NCI-H2227 treated with DMSO at 0.1 percent for 48 hours (cell line): Measurements from ENCODE around the gene SLC38A1.
"Not testable (repeated sequence)": the region's sequence is repeated elsewhere in the genome, so short reads cannot be mapped to it uniquely, and the experiment has no call there.

ENCODE experiments used
- DNase-seq: peaks from one replicate; lab custom pipeline; 2025; lab: John Stamatoyannopoulos, UW

SLC38A1 gene

DNA sequence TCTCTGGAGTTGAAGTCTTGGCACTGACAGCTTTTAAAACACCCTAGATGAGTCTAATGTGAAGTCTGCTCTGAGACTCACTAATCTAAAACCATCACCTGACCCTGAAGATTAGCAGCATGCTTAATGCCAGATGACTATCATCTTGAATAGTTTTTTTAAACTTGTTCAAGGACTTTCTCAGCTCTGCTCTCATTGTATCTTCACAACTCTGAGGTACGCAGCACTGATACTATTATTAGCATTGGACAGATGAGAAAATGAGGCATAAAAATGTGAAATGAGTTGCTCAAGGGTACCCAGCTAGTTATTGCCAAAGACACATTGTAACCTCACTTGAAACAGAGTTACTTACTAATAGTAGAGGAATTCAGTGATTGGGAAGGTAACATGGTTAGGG lies 4.8 kb downstream of the SLC38A1 start:
- DNase-seq, result no peak

DNA sequence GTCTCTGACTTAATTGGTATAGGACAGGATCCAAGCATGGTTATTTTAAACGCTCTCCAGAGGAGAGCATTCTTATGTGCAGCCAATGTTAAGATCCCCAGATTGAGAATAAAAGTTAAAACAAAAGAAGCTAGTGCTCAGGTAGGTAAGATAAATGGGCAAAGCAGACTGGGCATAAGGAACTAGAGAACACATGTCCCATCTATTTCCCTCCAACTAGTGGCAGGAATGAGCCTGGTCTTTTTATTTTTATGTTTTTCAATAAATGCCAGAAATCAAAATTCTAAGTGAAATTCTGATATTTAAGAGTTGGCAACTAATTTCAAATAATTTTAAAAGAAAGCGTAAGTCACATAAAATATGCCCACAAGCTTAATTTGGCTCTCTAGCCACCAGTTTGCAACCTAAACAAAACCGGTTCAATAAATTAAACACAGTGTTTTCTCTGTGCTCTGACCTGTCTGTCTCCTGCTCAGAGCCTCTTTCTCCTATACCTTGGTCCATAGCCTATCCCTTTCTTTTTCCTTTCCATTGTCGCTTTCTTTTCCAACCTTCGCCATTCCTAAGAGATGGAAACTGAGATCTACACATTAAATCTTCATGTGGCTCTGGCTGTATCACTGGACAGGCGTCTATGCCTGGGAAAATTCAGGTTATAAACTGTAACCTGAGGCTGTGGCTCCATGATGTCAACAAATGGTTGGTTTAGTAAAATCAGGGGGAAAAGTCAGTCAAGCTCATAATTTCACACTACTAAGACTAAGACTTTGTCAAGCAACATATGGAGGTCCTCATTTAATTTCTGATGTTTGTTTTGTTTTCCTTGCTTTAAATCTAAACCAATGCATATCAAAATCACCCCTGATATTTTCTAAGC lies 5.5 kb downstream of the SLC38A1 start:
- no peak for DNase-seq

DNA sequence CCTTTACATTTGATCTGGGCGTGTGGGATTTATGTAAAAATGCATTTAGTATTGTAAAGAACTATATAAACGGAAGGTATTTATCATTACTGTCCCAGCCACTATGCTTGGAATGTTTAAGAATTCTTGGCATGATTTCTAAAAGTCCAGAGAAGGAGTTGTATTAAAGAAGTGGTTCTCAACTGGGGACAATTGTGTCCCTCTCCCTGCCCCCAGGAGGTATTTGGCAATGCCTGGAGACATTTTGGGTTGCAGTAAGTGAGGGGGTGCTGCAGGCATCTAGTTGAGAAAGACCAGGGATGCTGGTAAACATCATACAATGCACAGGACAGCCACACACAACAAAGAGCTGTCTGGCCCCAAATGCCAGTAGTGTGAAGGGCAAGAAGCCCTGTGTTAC lies 7.2 kb downstream of the SLC38A1 start:
- no peak for DNase-seq

DNA sequence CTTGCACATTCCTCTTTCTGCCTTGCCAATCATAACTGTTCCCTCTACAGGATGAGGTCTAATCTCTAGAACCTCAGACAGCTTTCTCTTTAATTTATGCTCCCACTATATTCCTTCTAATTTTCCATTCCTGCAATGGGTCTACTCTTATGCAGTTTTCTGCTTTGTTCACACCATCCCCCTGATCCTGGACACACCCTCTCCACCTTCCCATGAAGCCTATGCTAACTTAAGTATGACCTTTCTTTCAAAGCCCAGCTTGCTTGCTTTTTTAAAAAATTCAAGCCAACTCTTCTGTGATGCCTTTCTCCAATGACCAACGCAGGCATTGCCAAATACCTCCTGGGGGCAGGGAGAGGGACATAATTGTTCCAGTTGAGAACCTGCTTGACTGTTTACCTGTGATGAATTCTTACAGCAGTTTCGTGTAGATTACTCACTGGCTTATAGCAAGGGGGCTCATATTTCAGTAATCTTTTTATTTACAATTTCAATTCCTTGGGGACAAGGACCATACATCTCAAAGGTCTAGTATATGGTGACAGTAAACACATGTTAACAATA lies 7.8 kb downstream of the SLC38A1 start:
- no peak for DNase-seq

DNA sequence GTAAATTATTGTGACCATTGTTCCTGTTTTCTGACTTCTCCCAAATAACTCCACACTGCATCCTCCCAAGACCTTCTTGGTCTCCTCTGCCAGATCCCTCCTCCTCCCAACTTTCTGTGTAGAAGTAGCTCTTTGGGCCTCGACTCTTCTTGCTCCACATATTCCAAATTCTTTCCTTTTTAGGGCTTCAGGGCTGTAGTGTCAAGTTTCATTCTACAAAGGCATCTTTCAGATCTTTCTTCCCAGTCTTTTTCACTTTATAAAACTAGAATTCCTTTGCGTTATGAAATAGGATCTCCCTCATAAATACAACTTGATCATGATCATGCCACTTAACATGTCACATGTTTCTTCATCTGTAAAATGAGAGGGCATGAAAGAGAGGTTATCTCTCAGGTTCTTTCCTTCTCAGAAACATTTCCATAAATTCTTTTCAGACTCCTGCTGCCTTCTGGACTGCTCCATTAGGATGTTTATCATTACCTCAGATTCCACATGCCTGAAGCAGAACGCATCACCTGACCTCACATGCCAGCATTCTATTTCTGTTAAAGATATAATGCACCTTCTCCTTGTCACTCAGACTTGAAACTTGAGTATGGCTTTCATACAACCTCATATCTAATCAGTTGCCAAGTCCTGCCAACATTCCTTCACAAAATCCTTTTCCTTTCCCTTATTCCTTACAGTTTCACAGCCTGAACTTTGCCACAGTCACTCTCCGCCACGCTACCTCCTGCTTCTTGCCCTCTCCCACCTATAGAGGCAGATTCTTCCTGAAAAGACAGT lies 8.5 kb downstream of the SLC38A1 start:
- no peak for DNase-seq

DNA sequence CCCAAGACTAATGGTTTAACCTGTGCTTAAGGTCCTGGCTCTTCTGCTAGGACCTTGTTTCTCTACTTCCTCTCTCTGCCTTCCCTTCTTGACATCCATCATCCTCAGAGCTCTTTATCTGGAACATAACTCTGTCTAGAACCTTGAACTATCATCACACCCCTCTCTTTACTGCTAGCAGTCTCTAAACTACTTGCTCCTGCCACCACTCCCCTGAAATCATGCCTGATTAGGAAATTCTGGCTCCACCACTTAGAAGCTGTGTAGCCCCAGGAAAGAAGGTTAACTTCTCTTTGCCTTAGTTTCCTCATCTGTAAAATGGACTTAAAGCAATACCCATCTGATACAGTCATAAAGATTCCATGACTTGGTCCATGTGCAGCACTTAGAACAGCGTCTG lies 9.1 kb downstream of the SLC38A1 start:
- no peak for DNase-seq

DNA sequence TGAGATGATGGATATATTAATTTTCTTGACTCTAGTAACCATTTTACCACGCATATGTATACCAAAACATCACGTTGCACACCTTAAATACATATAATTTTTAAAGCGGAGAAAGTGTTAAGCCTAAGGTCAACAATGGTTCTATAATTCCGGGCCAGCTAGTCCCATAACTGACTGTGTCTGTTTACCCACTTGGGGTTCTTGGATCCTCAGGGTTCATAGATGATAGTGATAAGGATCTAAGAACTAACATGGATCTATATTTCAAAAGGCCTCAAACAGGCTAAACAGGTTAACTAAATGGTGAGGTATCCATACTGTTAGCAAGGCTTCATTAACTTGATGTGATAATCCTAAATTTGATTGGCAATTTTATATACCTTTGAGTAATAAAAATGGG lies 9.8 kb downstream of the SLC38A1 start:
- DNase-seq, result no peak

DNA sequence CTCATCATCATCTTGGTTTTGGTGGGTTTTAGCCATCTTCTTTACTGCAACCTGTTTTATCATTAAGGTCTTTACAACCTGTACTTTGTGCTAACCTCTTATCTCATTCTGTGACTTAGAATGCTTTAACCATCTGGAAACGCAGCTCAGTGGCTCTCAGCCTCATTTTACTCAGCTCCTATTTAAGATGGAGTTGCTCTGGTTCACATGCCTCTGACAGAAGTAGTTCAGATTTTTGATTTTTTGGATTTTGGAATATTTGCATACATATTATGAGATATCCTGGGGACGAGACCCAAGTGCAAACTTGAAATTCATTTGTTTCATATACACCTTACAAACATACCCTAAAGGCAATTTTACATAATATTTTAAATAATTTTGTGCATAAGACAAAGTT lies 10.7 kb downstream of the SLC38A1 start:
- no peak for DNase-seq

DNA sequence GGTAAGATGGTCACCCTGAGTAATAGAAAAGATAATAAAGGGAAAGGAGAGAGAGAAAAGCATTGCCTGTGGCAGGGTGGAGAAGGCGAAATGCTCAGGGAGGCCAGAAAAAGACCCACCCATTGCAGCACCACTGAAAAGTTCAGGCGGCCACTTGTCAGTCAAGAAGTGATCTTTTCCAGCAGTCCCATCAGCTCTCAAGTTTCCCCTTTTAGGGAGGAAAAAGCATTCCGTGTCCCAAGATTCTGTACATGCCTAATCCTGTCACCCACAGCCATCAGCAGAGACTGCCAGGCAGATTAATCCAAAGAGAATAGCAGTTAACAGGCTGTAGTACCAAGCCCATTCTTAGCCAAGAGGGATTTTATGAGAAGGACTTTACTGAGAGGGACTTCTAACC lies 11.9 kb downstream of the SLC38A1 start:
- DNase-seq, result no peak

DNA sequence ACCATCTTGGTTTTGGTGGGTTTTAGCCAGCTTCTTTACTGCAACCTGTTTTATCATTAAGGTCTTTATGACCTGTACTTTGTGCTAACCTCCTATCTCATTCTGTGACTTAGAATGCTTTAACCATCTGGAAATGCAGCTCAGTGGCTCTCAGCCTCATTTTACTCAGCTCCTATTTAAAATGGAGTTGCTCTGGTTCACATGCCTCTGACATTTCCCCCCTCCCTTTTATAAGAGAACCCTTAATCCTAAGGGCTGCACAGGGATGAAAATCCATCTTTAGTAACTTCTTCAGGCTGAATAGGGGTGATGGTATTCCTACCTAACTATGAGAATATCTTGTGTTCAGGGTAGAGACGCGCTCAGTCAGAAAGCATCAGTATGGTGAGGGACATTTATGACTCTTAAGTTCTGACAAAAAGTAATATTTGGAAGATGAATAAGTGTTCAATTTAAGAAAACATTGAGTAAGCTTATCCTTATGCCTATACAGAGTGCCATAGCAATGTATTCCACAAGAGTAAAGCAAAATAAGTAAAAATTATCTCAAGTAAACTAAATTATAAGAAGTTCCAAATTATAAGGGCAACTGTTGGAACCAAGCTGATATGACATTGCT lies 15.2 kb downstream of the SLC38A1 start:
- no peak for DNase-seq

DNA sequence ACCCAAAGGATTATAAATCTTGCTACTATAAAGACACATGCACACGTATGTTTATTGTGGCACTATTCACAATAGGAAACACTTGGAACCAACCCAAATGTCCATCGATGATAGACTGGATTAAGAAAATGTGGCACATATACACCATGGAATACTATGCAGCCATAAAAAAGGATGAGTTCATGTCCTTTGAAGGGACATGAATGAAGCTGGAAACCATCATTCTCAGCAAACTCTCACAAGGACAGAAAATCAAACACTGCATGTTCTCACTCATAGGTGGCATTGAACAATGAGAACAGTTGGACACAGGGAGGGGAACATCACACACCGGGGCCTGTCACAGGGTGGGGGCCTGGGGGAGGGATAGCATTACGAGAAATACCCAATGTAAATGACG lies 16.8 kb downstream of the SLC38A1 start:
- DNase-seq, result not testable (repeated sequence)

DNA sequence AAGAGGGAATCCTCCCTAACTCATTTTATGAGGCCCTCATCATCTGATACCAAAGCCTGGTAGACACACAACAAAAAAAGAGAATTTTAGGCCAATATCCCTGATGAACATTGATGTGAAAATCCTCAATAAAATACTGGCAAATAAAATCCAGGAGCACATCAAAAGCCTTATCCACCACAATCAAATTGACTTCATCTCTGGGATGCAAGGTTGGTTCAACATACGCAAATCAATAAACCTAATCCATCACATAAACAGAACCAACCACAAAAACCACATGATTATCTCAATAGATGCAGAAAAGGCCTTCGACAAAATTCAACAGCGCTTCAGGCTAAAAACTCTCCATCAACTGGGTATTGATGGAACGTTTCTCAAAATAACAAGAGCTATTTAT lies 18.9 kb downstream of the SLC38A1 start:
- not testable (repeated sequence) for DNase-seq

DNA sequence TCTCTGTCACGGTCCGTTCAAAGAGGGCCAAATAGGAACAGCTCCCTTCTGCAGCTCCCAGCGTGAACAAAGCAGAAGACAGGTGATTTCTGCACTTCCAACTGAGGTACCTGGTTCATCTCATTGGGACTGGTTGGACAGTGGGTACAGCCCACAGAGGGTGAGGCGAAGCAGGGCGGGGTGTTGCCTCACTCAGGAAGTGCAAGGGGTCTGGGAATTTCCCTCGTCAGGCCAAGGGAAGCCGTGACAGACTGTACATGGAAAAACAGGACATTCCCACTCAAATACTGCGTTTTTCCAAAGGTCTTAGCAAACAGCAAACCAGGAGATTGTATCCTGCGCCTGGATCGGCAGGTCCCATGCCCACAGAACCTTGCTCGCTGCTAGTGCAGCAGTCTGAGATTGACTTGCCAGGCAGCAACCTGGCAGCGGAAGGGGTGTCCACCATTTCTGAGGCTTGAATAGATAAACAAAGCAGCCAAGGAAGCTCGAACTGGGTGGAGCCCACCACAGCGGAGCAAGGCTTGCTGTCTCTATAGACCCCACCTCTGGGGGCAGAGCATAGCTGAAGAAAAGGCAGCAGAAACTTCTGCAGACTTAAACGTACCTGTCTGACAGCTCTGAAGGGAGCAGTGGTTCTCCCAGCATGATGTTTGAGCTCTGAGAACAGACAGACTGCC lies 22.7 kb downstream of the SLC38A1 start:
- no peak for DNase-seq

DNA sequence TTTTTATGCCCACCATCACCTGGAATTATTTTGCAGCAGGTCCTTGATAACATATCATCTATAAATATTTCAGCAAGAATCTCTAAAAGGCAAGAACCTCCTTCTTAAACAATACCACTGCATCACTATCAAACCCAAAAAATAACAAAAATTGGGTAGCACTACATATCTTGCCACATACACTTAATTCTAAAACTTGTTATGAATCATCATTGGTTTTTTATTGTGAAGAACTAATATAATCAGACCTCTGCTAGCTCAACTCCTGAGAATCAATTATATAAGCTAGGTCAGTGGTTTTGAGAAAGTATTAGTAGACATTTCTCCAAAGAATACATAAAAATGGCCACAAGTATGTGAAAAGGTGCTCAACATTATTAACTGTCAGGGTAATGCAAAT lies 23.8 kb downstream of the SLC38A1 start:
- DNase-seq, result no peak

DNA sequence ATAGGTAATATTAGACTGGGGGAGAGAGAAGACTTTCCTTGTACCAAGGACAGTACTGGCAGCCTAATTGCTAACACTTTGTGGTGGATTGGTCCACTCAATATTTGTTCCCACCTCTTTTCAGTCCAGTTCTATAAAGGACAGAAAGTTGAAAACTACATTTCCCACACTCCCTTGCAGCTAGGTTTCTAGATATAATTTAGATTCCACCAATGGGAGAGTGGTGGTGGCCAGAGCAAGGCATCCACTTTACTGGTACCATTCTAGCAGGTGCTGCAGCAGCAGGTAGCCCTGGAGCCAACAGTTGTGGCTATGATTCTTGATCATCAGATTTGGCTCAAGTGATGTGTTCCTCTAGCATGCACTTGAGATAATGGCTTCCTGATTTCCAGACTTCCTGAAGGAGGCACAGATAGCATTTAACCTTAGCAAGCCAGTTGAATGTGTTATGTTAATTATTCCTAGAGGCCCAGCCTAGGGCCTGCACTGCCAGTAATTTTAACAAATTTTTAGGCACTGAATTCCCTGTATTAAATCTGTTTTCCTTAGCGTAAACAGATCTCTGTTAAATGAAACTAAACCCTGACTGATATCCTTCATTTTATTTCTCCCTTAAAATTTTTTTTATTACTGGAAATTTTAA lies 24.4 kb downstream of the SLC38A1 start:
- no peak for DNase-seq

DNA sequence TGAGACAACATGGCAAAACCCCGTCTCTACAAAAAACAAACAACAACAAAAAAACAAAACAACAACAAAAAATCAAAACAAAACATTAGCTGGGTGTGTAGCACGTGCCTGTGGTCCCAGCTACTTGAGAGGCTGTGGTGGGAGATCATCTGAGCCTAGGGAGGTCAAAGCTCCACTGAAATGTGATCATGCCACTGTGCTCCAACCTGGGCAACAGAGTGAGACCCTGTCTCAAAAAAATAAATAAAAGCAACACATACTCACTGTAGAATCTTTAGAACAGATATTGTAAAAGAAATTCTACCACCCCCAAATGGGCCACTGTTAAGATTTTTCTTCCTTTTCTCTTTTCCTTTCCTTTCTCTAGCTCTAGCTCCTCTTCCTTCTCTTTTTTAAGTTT lies 26.3 kb downstream of the SLC38A1 start:
- DNase-seq, result no peak

DNA sequence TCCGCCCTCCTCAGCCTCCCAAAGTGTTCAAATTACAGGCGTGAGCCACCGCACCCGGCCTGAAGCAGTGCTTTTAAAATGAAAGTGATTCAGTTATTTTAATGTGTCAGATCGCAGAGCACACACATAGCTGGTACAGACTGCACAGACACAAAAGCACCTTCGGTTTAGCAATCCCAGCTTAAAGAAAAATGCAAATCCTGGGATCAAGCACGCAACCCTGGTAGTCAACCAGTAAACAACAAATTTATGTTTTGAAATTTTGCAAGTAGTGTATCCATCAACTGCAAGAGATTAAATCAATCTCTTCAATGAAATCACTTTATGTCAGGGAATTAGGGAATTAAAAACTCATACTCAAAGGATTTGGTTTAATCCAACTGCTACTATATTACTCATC lies 28.4 kb downstream of the SLC38A1 start:
- no peak for DNase-seq

DNA sequence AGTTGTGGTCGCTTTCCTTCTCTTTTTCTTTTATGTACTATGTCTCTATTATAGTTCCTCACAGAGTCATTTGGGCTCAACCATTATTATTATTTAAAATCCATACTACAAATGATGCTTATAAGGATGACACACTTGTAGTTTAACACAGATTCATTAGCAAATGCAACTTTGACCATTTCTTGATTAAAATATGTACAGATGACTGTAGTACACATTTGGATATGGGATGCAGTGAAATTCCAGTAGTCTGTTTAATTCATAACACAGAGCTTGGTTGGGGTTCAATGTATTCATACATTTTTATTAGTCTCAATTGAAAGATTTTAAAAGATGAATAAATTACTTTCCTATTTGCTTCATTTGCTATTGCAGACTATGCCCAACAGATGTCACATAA lies 30.0 kb downstream of the SLC38A1 start:
- no peak for DNase-seq

DNA sequence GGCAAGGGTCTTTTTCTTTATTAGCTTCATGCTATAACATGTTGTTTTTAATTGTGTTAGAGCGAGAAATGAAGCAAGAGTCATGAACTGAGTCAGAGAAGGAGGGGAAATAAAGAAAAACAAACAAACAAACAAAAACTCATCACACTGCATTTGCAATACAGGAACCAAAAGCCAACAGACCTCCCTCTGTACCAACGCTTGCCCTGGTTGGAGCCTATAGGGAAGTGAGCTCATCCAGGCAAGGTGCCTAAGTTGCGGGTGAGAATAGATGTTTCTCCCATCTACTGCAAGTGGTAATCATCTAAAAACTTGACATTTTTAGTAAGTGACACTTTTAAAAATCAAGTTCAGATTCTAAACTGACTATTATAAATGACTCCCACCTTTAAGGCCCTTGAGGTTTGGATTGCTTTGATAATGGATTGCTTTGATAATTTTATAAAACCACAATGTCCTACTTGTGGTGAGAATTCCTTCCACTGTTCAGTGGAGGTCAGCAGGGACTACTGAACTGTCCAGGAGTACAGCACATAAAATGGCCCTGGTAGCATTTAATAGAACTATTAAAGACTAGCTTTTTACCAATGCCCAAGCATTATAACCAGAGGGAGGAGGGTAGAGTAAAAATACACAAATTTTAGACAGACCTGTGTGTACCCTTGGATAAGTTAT lies 31.3 kb downstream of the SLC38A1 start:
- DNase-seq, result no peak

DNA sequence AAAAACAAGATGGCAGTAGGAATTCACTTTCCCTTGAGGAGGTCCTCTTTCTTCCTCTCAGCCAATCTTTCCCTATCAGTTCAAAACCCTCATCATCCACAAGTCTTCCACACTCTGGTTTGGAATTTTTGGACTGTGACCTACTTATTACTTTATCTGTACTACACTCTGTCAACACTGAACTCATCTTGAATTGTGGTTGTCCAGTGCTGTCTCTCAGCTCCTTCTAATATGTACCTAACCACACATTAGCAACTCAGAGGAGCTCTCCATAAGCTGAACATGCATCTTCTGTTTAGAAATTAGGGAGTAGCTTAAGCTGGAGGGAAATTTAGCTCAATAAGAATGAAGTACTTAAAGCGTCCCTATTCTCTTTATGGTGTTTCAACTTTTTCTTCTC lies 34.8 kb downstream of the SLC38A1 start:
- no peak for DNase-seq

DNA sequence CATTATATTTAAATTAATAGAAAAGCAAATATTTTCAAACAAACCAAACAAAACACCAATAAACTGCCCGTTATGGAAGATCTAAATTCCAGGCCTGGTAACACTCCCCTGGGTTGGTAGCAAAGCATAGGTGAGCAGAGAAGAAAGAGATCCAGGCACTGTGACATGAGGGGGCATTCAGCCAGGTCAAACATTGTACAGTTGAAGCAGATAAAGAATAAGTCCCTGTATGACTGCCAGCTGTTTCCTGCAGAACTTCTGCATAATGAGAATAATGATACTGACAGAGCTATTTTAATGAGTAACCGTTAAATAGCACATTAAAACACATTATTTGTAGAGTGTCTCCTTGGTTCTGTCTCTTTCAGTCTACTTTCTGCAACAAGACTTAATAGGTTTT lies 35.4 kb downstream of the SLC38A1 start:
- DNase-seq, result no peak
